22Rv1 (cell line): ENCODE results near the gene DNM3.

Experiments used
- H3K27ac ChIP-seq: fragments of 450-650 bp; 2 replicates; pipeline ENCODE4 v1.5.1; 2017
- ZFX ChIP-seq: fragments of 450-650 bp; IDR thresholded peaks from 2 replicates; pipeline ENCODE4 v1.6.1; 2017; ENCODE audit warnings: antibody characterized with exemption, borderline replicate concordance
- TF ChIP-seq, protein P1 (sequence below): fragments of 450-650 bp; IDR thresholded peaks from 2 replicates; pipeline ENCODE4 v1.5.1; 2017; ENCODE audit warnings: mild to moderate bottlenecking

The DNM3 gene

DNA sequence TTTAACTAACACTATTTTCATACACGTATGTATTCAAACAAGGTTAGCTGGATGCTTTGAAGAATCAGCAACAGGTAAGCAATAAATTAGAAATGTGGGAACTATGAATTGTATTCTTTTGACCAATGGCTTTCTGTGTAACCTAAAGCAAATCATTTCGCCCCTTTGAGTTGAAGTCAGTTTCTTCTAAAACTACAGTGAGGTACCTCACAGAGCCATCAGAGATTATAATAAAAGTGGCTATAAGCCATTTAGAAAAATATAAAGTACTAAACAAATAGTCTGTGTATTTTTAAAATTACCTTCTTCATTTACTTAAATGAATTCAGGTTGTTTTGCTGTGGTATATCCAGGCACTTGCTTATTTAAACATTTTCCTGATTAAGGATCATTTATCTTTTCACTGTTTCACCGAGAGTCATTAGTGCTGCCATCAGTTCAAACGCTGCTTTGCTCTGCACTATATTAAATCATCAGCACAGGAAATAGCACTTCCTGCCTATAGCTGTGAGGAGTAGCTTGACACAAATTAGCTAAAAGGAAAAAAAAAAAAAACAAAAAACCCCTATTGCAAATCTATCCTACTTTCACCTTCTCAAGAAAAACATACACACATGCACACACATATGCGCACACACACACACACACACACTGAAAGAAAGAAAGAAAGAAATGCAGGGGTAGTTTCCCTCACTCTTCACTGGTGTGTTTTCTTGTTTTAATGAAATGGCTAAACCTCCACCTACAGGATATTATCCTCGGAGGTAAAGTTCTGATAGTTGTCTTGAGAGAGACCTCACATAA, 539.3 kb downstream of the DNM3 start:
- TF ChIP-seq, protein P1, sequence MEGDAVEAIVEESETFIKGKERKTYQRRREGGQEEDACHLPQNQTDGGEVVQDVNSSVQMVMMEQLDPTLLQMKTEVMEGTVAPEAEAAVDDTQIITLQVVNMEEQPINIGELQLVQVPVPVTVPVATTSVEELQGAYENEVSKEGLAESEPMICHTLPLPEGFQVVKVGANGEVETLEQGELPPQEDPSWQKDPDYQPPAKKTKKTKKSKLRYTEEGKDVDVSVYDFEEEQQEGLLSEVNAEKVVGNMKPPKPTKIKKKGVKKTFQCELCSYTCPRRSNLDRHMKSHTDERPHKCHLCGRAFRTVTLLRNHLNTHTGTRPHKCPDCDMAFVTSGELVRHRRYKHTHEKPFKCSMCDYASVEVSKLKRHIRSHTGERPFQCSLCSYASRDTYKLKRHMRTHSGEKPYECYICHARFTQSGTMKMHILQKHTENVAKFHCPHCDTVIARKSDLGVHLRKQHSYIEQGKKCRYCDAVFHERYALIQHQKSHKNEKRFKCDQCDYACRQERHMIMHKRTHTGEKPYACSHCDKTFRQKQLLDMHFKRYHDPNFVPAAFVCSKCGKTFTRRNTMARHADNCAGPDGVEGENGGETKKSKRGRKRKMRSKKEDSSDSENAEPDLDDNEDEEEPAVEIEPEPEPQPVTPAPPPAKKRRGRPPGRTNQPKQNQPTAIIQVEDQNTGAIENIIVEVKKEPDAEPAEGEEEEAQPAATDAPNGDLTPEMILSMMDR: no peak
- no peak for TF ChIP-seq ZFX
- H3K27ac ChIP-seq: no peak overlapping the region

DNA sequence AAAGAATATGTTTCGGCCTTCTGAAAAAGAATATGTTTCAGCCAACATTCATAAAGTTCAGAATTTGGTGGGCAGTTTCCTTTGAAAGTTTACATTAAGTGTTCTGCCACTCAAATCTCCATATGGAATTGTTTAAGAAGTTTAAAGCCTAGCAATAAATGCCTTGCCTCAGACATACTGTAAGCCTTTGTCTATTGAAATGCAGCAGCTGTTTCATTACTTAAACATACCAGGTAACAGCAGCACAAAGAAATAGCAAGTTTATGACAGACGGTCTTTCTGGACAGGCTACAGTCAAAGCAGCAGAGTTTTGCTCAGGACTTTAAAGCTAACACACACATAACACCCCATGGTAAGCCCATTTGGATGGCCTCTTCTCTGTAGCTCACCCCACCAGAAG, 540.6 kb downstream of the DNM3 start:
- H3K27ac ChIP-seq: no peak overlapping the region
- no peak for TF ChIP-seq ZFX
- TF ChIP-seq, protein P1: no peak

DNA sequence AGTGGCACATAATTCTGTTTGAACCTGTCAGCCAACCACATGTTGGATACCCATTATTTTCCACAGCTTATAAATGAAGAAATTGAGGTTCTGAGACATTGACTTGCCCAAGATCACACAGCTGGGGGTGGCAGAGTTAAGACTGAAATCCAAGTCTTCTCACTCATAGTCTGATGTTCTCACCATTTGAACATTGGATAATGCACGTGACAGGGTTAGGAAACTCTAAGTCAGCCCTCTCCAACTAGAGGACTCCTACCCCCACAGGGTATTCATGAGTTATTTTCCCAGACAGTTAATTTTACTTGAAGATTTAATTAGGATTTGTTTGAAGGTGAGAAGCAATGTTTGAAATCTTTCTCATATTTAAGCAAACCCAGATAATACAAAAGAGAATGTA, 541.1 kb downstream of the DNM3 start:
- no peak overlapping the region for H3K27ac ChIP-seq
- no peak for TF ChIP-seq ZFX
- TF ChIP-seq, protein P1: no peak

- no peak overlapping the region for H3K27ac ChIP-seq
- TF ChIP-seq, protein P1: no peak
- TF ChIP-seq ZFX: no peak
These were observed 541.7 kb downstream of the DNM3 start for GRCh38 chr1:172382990-172383389.

- TF ChIP-seq, protein P1: no peak
- no peak for TF ChIP-seq ZFX
- no peak overlapping the region for H3K27ac ChIP-seq
These were observed 542.2 kb downstream of the DNM3 start for GRCh38 chr1:172383536-172383935.

- TF ChIP-seq ZFX: no peak
- TF ChIP-seq, protein P1: no peak
- H3K27ac ChIP-seq: no peak overlapping the region
These were observed 543.4 kb downstream of the DNM3 start for GRCh38 chr1:172384656-172385055.

DNA sequence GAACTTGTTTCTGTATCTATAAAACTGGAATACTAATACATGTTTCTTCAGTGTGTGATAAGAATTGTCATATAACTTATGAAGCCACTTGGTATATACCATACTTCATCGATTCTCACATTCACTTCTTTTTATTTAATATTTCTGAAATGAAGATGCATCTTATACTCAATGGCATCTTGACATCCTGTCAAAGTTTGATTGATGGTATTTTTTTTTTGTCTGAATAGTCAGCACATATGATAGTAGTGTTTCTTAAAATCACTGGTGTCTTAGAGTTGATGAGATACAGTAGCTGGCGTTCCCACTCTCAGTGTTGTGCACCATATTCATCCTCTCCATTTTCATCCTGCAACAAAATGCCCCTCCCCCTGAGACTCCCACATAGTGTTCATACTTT, 544.7 kb downstream of the DNM3 start:
- H3K27ac ChIP-seq: no peak overlapping the region
- TF ChIP-seq ZFX: no peak
